ENCODE data around the gene DACH2. TPM values are rescaled to one million over a fixed set of nuclear protein-coding genes. Genes with fewer than 3 reads are reported as not detected.

DACH2 gene
- total RNA-seq, result under 1 TPM in 1 of 4 donors, not detected in 3; 0.15 TPM

- TF ChIP-seq POLR2A (IDR thresholded peaks at IDR 0.05) (no peak), CTCF (IDR thresholded peaks at IDR 0.05) (no peak)
- intact Hi-C loops (cut with DNase I; ENCODE audit: low total_unique reads), result no loop called here
- DNase-seq (ENCODE audit: low spot score in 2 of 2), result peak; percentile 30 to 92
- peak within 1 kb of the TSS; percentile 17 for H3K4me3 ChIP-seq (ENCODE audit: low read depth, poor library complexity, severe bottlenecking)
- WGBS, 2 donors, result 25% methylated on average over 27 of the region's 34 CpGs; no CpG with 5 or more reads in 1 of the 2 donors
Measured at GRCh38 chrX:86148024-86148511, at the start of gene DACH2. DACH2 (plus strand) TSS chrX:86148451.

- DNase-seq (ENCODE audit: low spot score in 2 of 2), result no peak
- H3K4me3 ChIP-seq (ENCODE audit: low read depth, poor library complexity, severe bottlenecking), result no peak overlapping the region
- WGBS, 2 donors, result 81 to 84% methylated on average over 2 of the region's 2 CpGs
- TF ChIP-seq CTCF (IDR thresholded peaks at IDR 0.05) (no peak), POLR2A (IDR thresholded peaks at IDR 0.05) (no peak)
- intact Hi-C loops (cut with DNase I; ENCODE audit: low total_unique reads), result no loop called here
Measured at GRCh38 chrX:86102341-86102740, 45.9 kb upstream of the DACH2 start.

GRCh38 chrX:86103061-86103460 lies 45.2 kb upstream of the DACH2 start:
- no peak for TF ChIP-seq CTCF (IDR thresholded peaks at IDR 0.05)
- TF ChIP-seq POLR2A (IDR thresholded peaks at IDR 0.05), result no peak
- no peak for DNase-seq (ENCODE audit: low spot score in 2 of 2)
- intact Hi-C loops (cut with DNase I; ENCODE audit: low total_unique reads), result no loop called here
- no peak overlapping the region for H3K4me3 ChIP-seq (ENCODE audit: low read depth, poor library complexity, severe bottlenecking)
- 14 to 29% methylated on average over 1 of the region's 1 CpG for WGBS, 2 donors

- DNase-seq (ENCODE audit: low spot score in 2 of 2), result no peak
- TF ChIP-seq CTCF (IDR thresholded peaks at IDR 0.05) (no peak), POLR2A (IDR thresholded peaks at IDR 0.05) (no peak)
- 80 to 94% methylated on average over 1 of the region's 1 CpG for WGBS, 2 donors
- intact Hi-C loops (cut with DNase I; ENCODE audit: low total_unique reads), result no loop called here
- H3K4me3 ChIP-seq (ENCODE audit: low read depth, poor library complexity, severe bottlenecking), result no peak overlapping the region
Measured at GRCh38 chrX:86104526-86104925, 43.7 kb upstream of the DACH2 start.

- intact Hi-C loops (cut with DNase I; ENCODE audit: low total_unique reads), result no loop called here
- no peak for TF ChIP-seq POLR2A (IDR thresholded peaks at IDR 0.05)
- DNase-seq (ENCODE audit: low spot score in 2 of 2), result no peak
- 60 to 100% methylated on average over 1 of the region's 1 CpG for WGBS, 2 donors
- no peak overlapping the region for H3K4me3 ChIP-seq (ENCODE audit: low read depth, poor library complexity, severe bottlenecking)
Measured at GRCh38 chrX:86121916-86122315, 26.3 kb upstream of the DACH2 start.

GRCh38 chrX:86133761-86134160 lies 14.5 kb upstream of the DACH2 start:
- WGBS, 2 donors, result 5 to 15% methylated on average over 3 of the region's 3 CpGs
- no peak overlapping the region for H3K4me3 ChIP-seq (ENCODE audit: low read depth, poor library complexity, severe bottlenecking)
- TF ChIP-seq POLR2A (IDR thresholded peaks at IDR 0.05) (no peak), CTCF (IDR thresholded peaks at IDR 0.05) (no peak)
- intact Hi-C loops (cut with DNase I; ENCODE audit: low total_unique reads), result no loop called here
- DNase-seq (ENCODE audit: low spot score in 2 of 2), result no peak

Data from lower leg skin (tissue), 4 donors.